K562 (cell line): ENCODE results near the gene SLC13A3. TPM values are rescaled to one million over a fixed set of nuclear protein-coding genes. Genes with fewer than 3 reads are reported as not detected.

Experiments
- ATAC-seq: fragments of 200-7000 bp; cut with Tn5 transposase; 3 replicates; pipeline ENCODE4 v1.9.1; 2020; ENCODE audit warnings: moderate library complexity
- BruUV-seq: library from RNA; stranded (reverse); fragments of 400-500 nt; replicated peaks from 2 replicates; lab custom pipeline; 2021; lab: Mats Ljungman, UMichigan
- CTCF ChIA-PET: fragments of 300-600 bp; formaldehyde crosslinking; extraction: SDS; loops from one replicate; lab custom pipeline; 2021; ENCODE audit warnings: low intra/inter-chr PET ratio; lab: Yijun Ruan, JAX
- POLR2A ChIA-PET: fragments of 300-600, 350-650 bp; sonication (Branson Sonifier 250); formaldehyde crosslinking; extraction: SDS; loops from one replicate; lab custom pipeline; 2021; ENCODE audit warnings: antibody characterized with exemption, inconsistent platforms; lab: Yijun Ruan, JAX
- DNase-seq, 4 experiments: peaks; one replicate each; pipeline versions ENCODE4 v3.0.0 to v3.0.0-alpha.2; 2011 to 2018; ENCODE audit warnings: low spot score in 3 of 4, mixed read lengths in 3 of 4; ENCODE audit errors: extremely low read depth in 1 of 4
- FAIRE-seq: peaks from 2 replicates; lab custom pipeline; 2011; peaks lifted over from hg19 to GRCh38; lab: Jason Lieb, UNC
- H2AFZ ChIP-seq: 2 replicates; pipeline ENCODE4 v1.6.0; 2011; ENCODE audit warnings: low read depth, low read length, control low read depth, inconsistent platforms
- H3K27ac ChIP-seq: fragments of 200-600 bp; 3 replicates; pipeline ENCODE4 v1.8.0; 2011; ENCODE audit warnings: low read depth, mild to moderate bottlenecking, control low read depth, inconsistent platforms, low read length, moderate library complexity, mixed read lengths; ENCODE audit errors: extremely low read depth
- H3K27me3 ChIP-seq, 2 experiments: fragments of 300-600 bp in 1 of 2; 2 replicates in 1 of 2; 3 replicates in 1 of 2; pipeline versions ENCODE4 v1.6.0 to v1.8.0; 2011; ENCODE audit warnings: inconsistent platforms in 2 of 2, low read length in 2 of 2, mild to moderate bottlenecking in 1 of 2, mixed read lengths in 1 of 2, moderate library complexity in 1 of 2; ENCODE audit not compliant: control insufficient read depth in 2 of 2, insufficient read depth in 2 of 2
- H3K36me3 ChIP-seq: fragments of 300-600 bp; 3 replicates; pipeline ENCODE4 v1.8.0; 2011; ENCODE audit warnings: mild to moderate bottlenecking, low read length, inconsistent platforms; ENCODE audit not compliant: control insufficient read depth, insufficient read depth
- H3K4me1 ChIP-seq, 2 experiments: fragments of 200-600 bp in 1 of 2; replicated peaks in 1 of 2; 2 replicates in 1 of 2; 3 replicates in 1 of 2; pipeline versions ENCODE4 v1.5.1 to v1.8.0; 2011; ENCODE audit warnings: inconsistent platforms in 2 of 2, low read length in 2 of 2, mild to moderate bottlenecking in 1 of 2, mixed read lengths in 1 of 2, moderate library complexity in 1 of 2; ENCODE audit not compliant: control insufficient read depth in 2 of 2, insufficient read depth in 2 of 2
- H3K4me2 ChIP-seq: 2 replicates; pipeline ENCODE4 v1.6.1; 2011; ENCODE audit warnings: low read length, control low read depth, inconsistent platforms, mixed read lengths; ENCODE audit not compliant: insufficient read depth
- H3K4me3 ChIP-seq: fragments of 200-600 bp; sonication (generic), shearing (Covaris generic); 2 replicates; pipeline ENCODE4 v1.5.1; 2016; ENCODE audit warnings: control low read depth, inconsistent platforms
- H3K79me2 ChIP-seq: fragments of 200-600 bp; 3 replicates; pipeline ENCODE4 v1.8.0; 2011; ENCODE audit warnings: low read length, inconsistent platforms; ENCODE audit not compliant: control insufficient read depth, insufficient read depth
- H3K9ac ChIP-seq, 2 experiments: 2 replicates each; pipeline versions ENCODE4 v1.6.0 to v1.6.1; 2011; ENCODE audit warnings: low read depth in 2 of 2, low read length in 2 of 2, control low read depth in 1 of 2, inconsistent platforms in 1 of 2, mild to moderate bottlenecking in 1 of 2, mixed read lengths in 1 of 2; ENCODE audit not compliant: insufficient read depth in 1 of 2
- H3K9me1 ChIP-seq: one replicate; pipeline ENCODE4 v1.6.0; 2011; ENCODE audit warnings: inconsistent platforms, mild to moderate bottlenecking, low read length, moderate library complexity; ENCODE audit not compliant: control insufficient read depth, insufficient read depth
- H3K9me3 ChIP-seq: replicated peaks from 2 replicates; pipeline ENCODE4 v1.5.1; 2011; ENCODE audit warnings: low read depth, low read length, inconsistent platforms; ENCODE audit not compliant: control insufficient read depth, insufficient read depth
- H4K20me1 ChIP-seq: replicated peaks from 2 replicates; pipeline ENCODE4 v1.6.1; 2011; ENCODE audit warnings: low read length, inconsistent platforms, mixed read lengths; ENCODE audit not compliant: control insufficient read depth, insufficient read depth
- CHD2 ChIP-seq: IDR thresholded peaks from 2 replicates; pipeline ENCODE4 v1.6.1; 2011; ENCODE audit warnings: low read depth, low read length
- FOXK2 ChIP-seq, 2 experiments: fragments of 450-650 bp; IDR thresholded peaks in 1 of 2; conservative IDR thresholded peaks in 1 of 2; 2 replicates each; pipeline ENCODE4 v1.6.1; 2016; ENCODE audit warnings: low read depth in 2 of 2, mild to moderate bottlenecking in 1 of 2
- GABPB1 ChIP-seq: sonication (generic); formaldehyde crosslinking; IDR thresholded peaks from 2 replicates; pipeline ENCODE4 v1.8.0; 2022; ENCODE audit warnings: mild to moderate bottlenecking, missing genetic modification reagents
- HES1 ChIP-seq: fragments of 450-650 bp; IDR thresholded peaks from 2 replicates; pipeline ENCODE4 v1.6.1; 2016; ENCODE audit warnings: low read depth, mild to moderate bottlenecking, moderate library complexity
- POLR2G ChIP-seq: fragments of 200-400 bp; formaldehyde crosslinking; IDR thresholded peaks from 2 replicates; pipeline ENCODE4 v1.6.1; 2017; ENCODE audit warnings: low read depth, mild to moderate bottlenecking, antibody characterized with exemption, low read length, moderate library complexity
- PRPF4 ChIP-seq: fragments of 200-400 bp; formaldehyde crosslinking; IDR thresholded peaks from one replicate; pipeline ENCODE4 v1.6.1; 2017; ENCODE audit warnings: low read length, low read depth, mild to moderate bottlenecking; ENCODE audit not compliant: insufficient read depth, poor library complexity, severe bottlenecking
- RCOR1 ChIP-seq, 2 experiments: IDR thresholded peaks; 2 replicates each; pipeline ENCODE4 v1.6.1; 2012; ENCODE audit warnings: low read depth in 2 of 2, low read length in 2 of 2, borderline replicate concordance in 1 of 2, improper control_type of control experiment in 1 of 2
- ZBTB8A ChIP-seq: fragments of 450-650 bp; IDR thresholded peaks from 2 replicates; pipeline ENCODE4 v1.6.1; 2018; ENCODE audit warnings: mild to moderate bottlenecking, moderate library complexity; ENCODE audit not compliant: partially characterized antibody
- ZC3H4 ChIP-seq: sonication (generic); formaldehyde crosslinking; IDR thresholded peaks from 2 replicates; pipeline ENCODE4 v1.9.0; 2021; ENCODE audit warnings: missing genetic modification reagents, borderline replicate concordance
- ZKSCAN8 ChIP-seq: fragments of 200-800 bp; sonication (Bioruptor generic); IDR thresholded peaks from 2 replicates; pipeline ENCODE4 v1.6.1; 2016; ENCODE audit warnings: missing genetic modification characterization, missing compliant biosample characterization
- ZNF444 ChIP-seq: fragments of 250-450 bp; sonication (Bioruptor Pico); IDR thresholded peaks from 2 replicates; pipeline ENCODE4 v1.4.0; 2020; ENCODE audit warnings: mild to moderate bottlenecking, moderate library complexity
- ZNF589 ChIP-seq: fragments of 200-800 bp; sonication (Bioruptor generic); IDR thresholded peaks from 2 replicates; pipeline ENCODE4 v1.6.1; 2016; ENCODE audit warnings: low read depth, missing genetic modification characterization, missing compliant biosample characterization
- WGBS: fragments of 100-300 bp; shearing (Covaris generic); methylation state at CpG from one replicate; pipeline ENCODE4 v1.1.6; 2016; ENCODE audit warnings: low coverage, mixed read lengths; ENCODE audit not compliant: insufficient coverage; ENCODE audit errors: missing lambda C conversion rate; 5-methylcytosine and 5-hydroxymethylcytosine counted together
- in situ Hi-C: fragments of 300-500 bp; cut with MboI; formaldehyde crosslinking; loops from 4 replicates; pipeline ENCODE4 v1.15.0; 2018; ENCODE audit warnings: inconsistent platforms, mixed read lengths
- intact Hi-C: fragments of 100-400 bp; cut with micrococcal nuclease; formaldehyde crosslinking; loops from 2 replicates; pipeline ENCODE4 v1.14.2; 2022
- polyA plus RNA-seq, 8 experiments: library from polyadenylated mRNA; depleted of rRNA in 4 of 8; stranded (reverse) in 5 of 8; unstranded in 3 of 8; fragments of >200 nt; fragmentation: Nextera tagmentation in 2 of 8; fragmentation: Illumina TruSeq in 1 of 8; extraction: Ambion mirVana in 2 of 8; extraction: Trizol in 1 of 8; gene quantifications; 2 replicates each; pipeline versions ENCODE4 v1.2.1 to v1.2.3, GENCODE V29; 2011 to 2014; ENCODE audit warnings: inconsistent platforms in 1 of 8, missing spikeins in 1 of 8
- total RNA-seq, 7 experiments: library from RNA; depleted of rRNA in 6 of 7; stranded (reverse); fragments of >200 nt in 6 of 7; fragmentation: Illumina TruSeq in 2 of 7; extraction: Trizol in 2 of 7; gene quantifications; 2 replicates each; pipeline versions ENCODE4 v1.2.1 to v1.2.3, GENCODE V29; 2011 to 2021; ENCODE audit warnings: low replicate concordance in 1 of 7
- TF ChIP-seq, protein P1 (sequence below): sonication (generic); formaldehyde crosslinking; IDR thresholded peaks from 2 replicates; pipeline ENCODE4 v1.5.0; 2020; ENCODE audit warnings: missing genetic modification reagents

SLC13A3 gene
- total and polyA plus RNA-seq, 9 of the 15 experiments (the other 6 are each of a cell fraction or from before 2014, with no cell fraction given): 5.5 to 16.4 (median 8.5) TPM

- TF ChIP-seq, protein P1, sequence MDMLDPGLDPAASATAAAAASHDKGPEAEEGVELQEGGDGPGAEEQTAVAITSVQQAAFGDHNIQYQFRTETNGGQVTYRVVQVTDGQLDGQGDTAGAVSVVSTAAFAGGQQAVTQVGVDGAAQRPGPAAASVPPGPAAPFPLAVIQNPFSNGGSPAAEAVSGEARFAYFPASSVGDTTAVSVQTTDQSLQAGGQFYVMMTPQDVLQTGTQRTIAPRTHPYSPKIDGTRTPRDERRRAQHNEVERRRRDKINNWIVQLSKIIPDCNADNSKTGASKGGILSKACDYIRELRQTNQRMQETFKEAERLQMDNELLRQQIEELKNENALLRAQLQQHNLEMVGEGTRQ (CRISPR knock-in tag): peak; percentile 94
- TF ChIP-seq RCOR1 (IDR thresholded peaks at IDR 0.05; ENCODE audit: borderline replicate concordance in 1 of 2, low read depth in 2 of 2, low read length in 2 of 2) (peak in 1 of 2 experiments; percentile 54; a peak in 1 of 4 replicates), CHD2 (peak; percentile 98), GABPB1 (CRISPR knock-in tag) (peak; percentile 46)
- TF ChIP-seq, all 486 proteins: peak for 109
Observed at GRCh38 chr20:46683939-46684750, 32.9 kb upstream of the SLC13A3 start (continued).

DNA sequence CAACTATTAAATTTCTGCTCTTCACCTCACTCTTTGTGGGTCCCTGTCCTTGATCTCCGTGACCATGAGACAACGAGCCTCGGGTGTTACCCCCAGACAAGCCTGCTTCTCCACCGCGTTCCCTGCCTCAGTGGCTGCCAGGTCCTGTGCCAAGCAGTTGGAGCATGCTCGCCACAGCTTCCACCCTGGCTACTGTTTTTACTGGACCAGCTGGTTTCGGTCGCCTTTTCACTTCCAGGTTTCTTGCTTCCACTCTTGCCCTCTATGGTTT, 32.3 kb upstream of the SLC13A3 start:
- FAIRE-seq (no peak), ATAC-seq (peak; percentile 2; the same call in 1 of the 3 replicates), DNase-seq (no peak)
- peaks cover 44% of the 10 kb centered on the region for H3K36me3 ChIP-seq
- H3K9ac ChIP-seq: peak overlapping the region; percentile 74 to 92
- POLR2A ChIA-PET: interaction anchor here (0.7 to 1.7 kb wide), 9 partner anchors 9 to 110 kb away, joined by 3 to 10 read pairs (median 3); no protein-coding TSS in a partner anchor
- peaks cover 4% of the 10 kb centered on the region for H3K9me1 ChIP-seq
- no peaks in the 10 kb centered on the region for H3K9me3 ChIP-seq
- 4% methylated on average over 8 of the region's 8 CpGs for WGBS
- CTCF ChIA-PET: no interaction called here
- in situ Hi-C loops (no loop called here), intact Hi-C loops (loop anchor here (2.0 to 5.0 kb wide), 2 partner anchors 36 to 125 kb away; no protein-coding TSS in a partner anchor)
- peak overlapping the region; percentile 44 for H3K4me3 ChIP-seq
- peak overlapping the region; percentile 91 for H3K4me2 ChIP-seq
- peak overlapping the region; percentile 14; the same call in 1 of the 2 replicates for H2AFZ ChIP-seq
- peaks cover 84% of the 10 kb centered on the region for H3K79me2 ChIP-seq
- H3K4me1 ChIP-seq: peaks cover 3 to 34% of the 10 kb centered on the region in 2 experiments; a peak in 4 of 5 replicates
- H4K20me1 ChIP-seq: peaks cover 3% of the 10 kb centered on the region; the same call in 1 of the 2 replicates
- no TSS peak for BruUV-seq
- H3K27ac ChIP-seq: peak overlapping the region; percentile 80
- no peaks in the 10 kb centered on the region for H3K27me3 ChIP-seq
- TF ChIP-seq PRPF4: no peak
- no peak for TF ChIP-seq ZKSCAN8 (CRISPR knock-in tag)
- 0 out of 2 replicates have a peak, but pooled peaks have one; percentile 35 for TF ChIP-seq POLR2G
- no peak for TF ChIP-seq ZNF444 (CRISPR knock-in tag)
- 0 out of 2 replicates have a peak, but pooled peaks have one; percentile 24 for TF ChIP-seq ZNF589 (CRISPR knock-in tag)
- no peak for TF ChIP-seq ZBTB8A
- TF ChIP-seq ZC3H4 (CRISPR knock-in tag): peak; percentile 11; the same call in 1 of the 2 replicates
- TF ChIP-seq FOXK2 (conservative IDR thresholded peaks at IDR 0.05 in 1 of 2, IDR thresholded peaks at IDR 0.05 in 1 of 2; ENCODE audit: low read depth in 2 of 2): no peak
- TF ChIP-seq HES1: no peak
